Endometrial microvascular endothelial cells (primary cell): Measurements from ENCODE around the gene RALGAPB. TPM values are rescaled to one million over a fixed set of nuclear protein-coding genes. Genes with fewer than 3 reads are reported as not detected.

Experiments used
- in situ Hi-C: cut with HindIII; loops from 2 replicates; pipeline ENCODE4 v1.10.0; 2017; ENCODE audit warnings: low sequenced_read_pairs, low pct_unique_long_range_greater_than_20kb; ENCODE audit errors: inconsistent ontology term
- total RNA-seq: library from RNA; depleted of rRNA; stranded (reverse); fragments of >200 nt; gene quantifications from one replicate; pipeline ENCODE4 v1.2.3, GENCODE V29; 2015; ENCODE audit errors: inconsistent ontology term

The RALGAPB gene
- total RNA-seq, 1 donor from 2014 or later, result 24.3 TPM

- in situ Hi-C loops, result no loop called here
Observed at GRCh38 chr20:38625896-38626295, 153.3 kb downstream of the RALGAPB start.

- in situ Hi-C loops, result no loop called here
Observed at GRCh38 chr20:38626921-38627659, 154.4 kb downstream of the RALGAPB start.

Other genes starting within 250 kb of the RALGAPB start
- gene KIAA1755, start 212.1 kb upstream of the RALGAPB start, total RNA-seq, result 1.0 TPM
- gene BPI, start 168.7 kb upstream of the RALGAPB start, total RNA-seq, result not detected
- gene LBP, start 126.4 kb upstream of the RALGAPB start, total RNA-seq, result not detected
- gene SNHG17, start 37.5 kb upstream of the RALGAPB start, total RNA-seq, result 14.3 TPM
- not detected for gene ADIG, start 108.4 kb downstream of the RALGAPB start, total RNA-seq
- 0.19 TPM for gene ARHGAP40, start 129.0 kb downstream of the RALGAPB start, total RNA-seq